Endothelial cell (in vitro differentiated cells): Measurements from ENCODE around the gene ANKRD63. TPM values are rescaled to one million over a fixed set of nuclear protein-coding genes. Genes with fewer than 3 reads are reported as not detected.

Source experiments
- DNase-seq: peaks from one replicate; pipeline ENCODE4 v3.0.0; 2021; ENCODE audit warnings: low spot score
- H3K27ac Mint-ChIP-seq: one replicate; pipeline ENCODE4 v1.8.0; 2021; ENCODE audit warnings: mixed read lengths, inconsistent platforms; ENCODE audit not compliant: unreplicated experiment
- H3K27me3 Mint-ChIP-seq: one replicate; pipeline ENCODE4 v1.8.0; 2021; ENCODE audit warnings: mild to moderate bottlenecking, moderate library complexity, mixed read lengths, inconsistent platforms; ENCODE audit not compliant: unreplicated experiment
- H3K36me3 Mint-ChIP-seq: one replicate; pipeline ENCODE4 v1.8.0; 2021; ENCODE audit warnings: mild to moderate bottlenecking, low read depth, mixed read lengths, inconsistent platforms; ENCODE audit not compliant: unreplicated experiment
- H3K4me1 Mint-ChIP-seq: one replicate; pipeline ENCODE4 v1.8.0; 2021; ENCODE audit warnings: mild to moderate bottlenecking, mixed read lengths, inconsistent platforms; ENCODE audit not compliant: unreplicated experiment
- H3K4me3 Mint-ChIP-seq: one replicate; pipeline ENCODE4 v1.8.0; 2021; ENCODE audit warnings: mild to moderate bottlenecking, mixed read lengths, inconsistent platforms; ENCODE audit not compliant: unreplicated experiment
- H3K9me3 Mint-ChIP-seq: one replicate; pipeline ENCODE4 v1.8.0; 2021; ENCODE audit warnings: mixed read lengths, inconsistent platforms; ENCODE audit not compliant: unreplicated experiment
- CTCF ChIP-seq: fragments of 200-600 bp; sonication (generic); IDR thresholded peaks from one replicate; pipeline ENCODE4 v1.5.0; 2021; ENCODE audit warnings: antibody characterized with exemption; ENCODE audit not compliant: unreplicated experiment
- total RNA-seq: library from RNA; stranded (reverse); fragmentation: NEBNext Ultra II Directional; extraction: Animal tissue kit (Norgen Biotek cat#: 25700); gene quantifications from one replicate; pipeline ENCODE4 v1.2.1, GENCODE V29; 2021; ENCODE audit not compliant: unreplicated experiment

The ANKRD63 gene
- total RNA-seq, 1 donor from 2014 or later, result not detected

DNA sequence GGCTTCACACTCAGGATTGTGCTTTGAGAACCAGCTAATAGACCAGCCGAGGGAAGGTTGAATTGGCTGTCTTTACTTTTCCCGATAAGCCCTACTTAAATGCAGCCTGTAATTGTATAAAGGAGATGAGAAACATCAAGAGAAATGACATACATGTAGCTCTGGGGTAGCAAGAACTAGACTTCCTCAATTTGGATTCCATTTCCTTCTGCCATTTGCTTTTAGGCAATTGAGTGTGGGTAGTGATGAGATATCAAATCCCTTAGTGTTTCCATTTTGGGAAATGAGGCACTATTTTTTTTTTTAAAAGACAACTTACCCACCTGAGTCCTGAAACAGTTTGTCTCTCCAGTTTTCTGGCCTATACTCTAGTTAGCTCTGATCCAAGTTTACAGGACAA, 42.8 kb upstream of the ANKRD63 start:
- H3K27me3 Mint-ChIP-seq, result peaks cover 16% of the 10 kb centered on the region
- DNase-seq, result no peak
- H3K27ac Mint-ChIP-seq, result no peak overlapping the region
- no peak overlapping the region for H3K4me3 Mint-ChIP-seq
- H3K4me1 Mint-ChIP-seq, result peaks cover 60% of the 10 kb centered on the region
- H3K36me3 Mint-ChIP-seq, result no peaks in the 10 kb centered on the region
- TF ChIP-seq CTCF, result no peak
- H3K9me3 Mint-ChIP-seq, result no peaks in the 10 kb centered on the region

DNA sequence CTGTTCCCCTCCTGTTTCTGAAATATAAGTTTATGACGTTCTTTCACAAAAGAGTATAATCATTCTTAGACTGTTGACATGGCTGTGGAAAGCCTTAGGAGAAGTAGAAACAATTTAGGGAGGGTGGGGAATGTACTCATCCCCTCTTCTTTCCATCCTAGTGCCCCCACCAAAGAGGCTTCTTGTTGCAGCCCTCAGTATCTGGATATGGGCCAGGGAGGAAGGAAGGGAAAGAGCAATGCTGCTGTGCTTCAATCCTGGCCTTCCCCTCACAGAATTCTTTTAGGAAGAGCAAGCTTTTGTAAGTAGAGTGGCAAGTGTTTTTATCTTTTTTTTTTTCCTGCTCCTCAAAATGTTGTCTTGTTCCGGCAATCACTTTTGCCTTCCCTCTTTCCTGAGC, 42.3 kb upstream of the ANKRD63 start:
- peak overlapping the region; percentile 70 for H3K27ac Mint-ChIP-seq
- no peak for TF ChIP-seq CTCF
- no peaks in the 10 kb centered on the region for H3K9me3 Mint-ChIP-seq
- H3K27me3 Mint-ChIP-seq, result peaks cover 16% of the 10 kb centered on the region
- peak overlapping the region; percentile 88 for H3K4me3 Mint-ChIP-seq
- no peaks in the 10 kb centered on the region for H3K36me3 Mint-ChIP-seq
- peaks cover 55% of the 10 kb centered on the region for H3K4me1 Mint-ChIP-seq
- no peak for DNase-seq

DNA sequence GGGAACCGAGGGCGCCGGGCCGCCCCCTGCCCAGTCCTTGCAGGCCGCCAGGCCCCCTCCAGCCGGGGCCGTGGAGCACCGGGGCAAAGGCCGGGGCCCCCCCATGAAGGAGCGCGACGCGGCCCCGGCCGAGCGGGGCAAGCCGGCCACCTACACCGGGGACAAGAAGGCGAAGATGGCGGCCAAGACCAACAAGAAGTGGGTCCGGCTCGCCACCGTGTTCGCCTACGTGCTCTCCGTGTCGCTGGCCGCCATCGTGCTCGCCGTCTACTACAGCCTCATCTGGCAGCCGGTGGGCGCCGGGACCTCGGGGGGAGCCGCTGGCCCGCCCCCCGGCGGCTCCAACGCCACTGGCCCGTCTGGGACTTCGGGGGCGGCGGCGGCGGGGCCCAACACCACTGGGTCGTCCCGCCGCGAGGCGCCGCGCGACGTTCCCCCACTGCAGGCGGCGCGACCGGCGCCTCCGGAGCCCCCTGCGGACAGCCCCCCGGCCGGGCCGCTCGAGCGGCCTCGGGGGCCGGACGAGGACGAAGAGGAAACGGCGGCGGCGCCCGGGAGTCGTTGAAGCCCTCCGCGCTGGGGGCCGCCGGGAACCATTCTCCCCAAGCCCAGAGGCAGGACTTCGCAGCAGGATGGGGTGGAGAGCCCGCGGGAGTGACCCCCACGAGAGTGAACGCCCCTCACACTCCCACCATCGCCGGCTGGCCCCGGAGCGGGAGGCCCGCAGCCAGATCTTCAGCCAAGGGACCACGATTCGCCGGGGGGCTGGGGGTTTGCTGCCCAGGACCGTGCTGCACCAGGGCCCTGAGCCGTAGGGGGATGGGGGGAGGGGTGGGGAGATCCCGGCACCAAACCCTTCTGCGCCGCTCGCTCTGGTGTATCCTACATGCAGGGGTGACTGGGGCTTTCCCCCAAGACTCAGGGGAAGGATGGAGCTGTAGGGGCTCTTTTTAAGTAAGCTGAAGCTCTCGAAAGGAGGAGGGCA, 41.4 kb upstream of the ANKRD63 start:
- Mint-ChIP-seq H3K4me1 (peaks cover 48% of the 10 kb centered on the region), H3K36me3 (no peaks in the 10 kb centered on the region), H3K27me3 (peaks cover 18% of the 10 kb centered on the region), H3K9me3 (no peaks in the 10 kb centered on the region), H3K27ac (no peak overlapping the region), H3K4me3 (peak overlapping the region; percentile 88)
- no peak for DNase-seq
- TF ChIP-seq CTCF, result no peak

GRCh38 chr15:40323239-40323952, 40.5 kb upstream of the ANKRD63 start, which contains the start of gene INAFM2:
TSS of gene INAFM2 (plus strand) at chr15:40323692. CDS start at chr15:40324056, 364 bp downstream.
- no peaks in the 10 kb centered on the region for H3K9me3 Mint-ChIP-seq

More at GRCh38 chr15:40323239-40323952, 40.5 kb upstream of the ANKRD63 start, which contains the start of gene INAFM2:
- DNase-seq, result peak; percentile 95
- H3K4me1 Mint-ChIP-seq, result peaks cover 43% of the 10 kb centered on the region
- H3K27ac Mint-ChIP-seq, result no peak within 1 kb of the TSS
- H3K36me3 Mint-ChIP-seq, result no peaks in the 10 kb centered on the region
- H3K4me3 Mint-ChIP-seq, result peak within 1 kb of the TSS; percentile 79
- peaks cover 18% of the 10 kb centered on the region for H3K27me3 Mint-ChIP-seq
- TF ChIP-seq CTCF, result peak; percentile 71
